IMR-90 (cell line): ENCODE data around the gene GABPB1. TPM values are rescaled to one million over a fixed set of nuclear protein-coding genes. Genes with fewer than 3 reads are reported as not detected.

Experiments used
- ATAC-seq: fragments of 200-7000 bp; cut with Tn5 transposase; 2 replicates; pipeline ENCODE4 v1.9.1; 2020; ENCODE audit warnings: low read depth, mild to moderate bottlenecking, moderate library complexity
- BruUV-seq: library from RNA; stranded (reverse); fragments of 400-500 nt; replicated peaks from 2 replicates; lab custom pipeline; 2021; lab: Mats Ljungman, UMichigan
- CTCF ChIA-PET: fragments of 300-600 bp; formaldehyde crosslinking; extraction: SDS; loops from one replicate; lab custom pipeline; 2021; ENCODE audit warnings: antibody characterized with exemption; lab: Yijun Ruan, JAX
- POLR2A ChIA-PET: fragments of 300-600 bp; sonication (Branson Sonifier 250); formaldehyde crosslinking; loops from one replicate; lab custom pipeline; 2022; ENCODE audit warnings: antibody characterized with exemption; ENCODE audit not compliant: unreplicated experiment; lab: Charles Lee
- DNase-seq: peaks from one replicate; pipeline ENCODE4 v3.0.0; 2013
- H2AFZ ChIP-seq: replicated peaks from 2 replicates; pipeline ENCODE3; 2013; ENCODE audit warnings: low read length, mild to moderate bottlenecking; ENCODE audit not compliant: poor library complexity
- H2AK5ac ChIP-seq: 2 replicates; pipeline ENCODE4 v1.6.1; 2013; ENCODE audit warnings: low read depth, low read length, inconsistent platforms
- H2AK9ac ChIP-seq: replicated peaks from 2 replicates; pipeline ENCODE3; 2013; ENCODE audit warnings: mild to moderate bottlenecking, low read depth, low read length, moderate library complexity; ENCODE audit not compliant: poor library complexity
- H2BK120ac ChIP-seq: 2 replicates; pipeline ENCODE4 v1.6.1; 2013; ENCODE audit warnings: low read depth, low read length, inconsistent platforms
- H2BK15ac ChIP-seq: 3 replicates; pipeline ENCODE4 v1.6.1; 2013; ENCODE audit warnings: low read depth, low read length, inconsistent platforms
- H2BK20ac ChIP-seq: 2 replicates; pipeline ENCODE4 v1.6.1; 2013; ENCODE audit warnings: low read depth, mild to moderate bottlenecking, inconsistent platforms, low read length, moderate library complexity
- H2BK5ac ChIP-seq: 2 replicates; pipeline ENCODE4 v1.6.1; 2013; ENCODE audit warnings: mild to moderate bottlenecking, low read depth, low read length, inconsistent platforms; ENCODE audit not compliant: poor library complexity, severe bottlenecking
- H3K14ac ChIP-seq: replicated peaks from 2 replicates; pipeline ENCODE4 v1.6.1; 2013; ENCODE audit warnings: low read depth, low read length, inconsistent platforms
- H3K18ac ChIP-seq: 2 replicates; pipeline ENCODE4 v1.6.1; 2013; ENCODE audit warnings: low read depth, low read length, control low read depth
- H3K23ac ChIP-seq: 2 replicates; pipeline ENCODE4 v1.6.1; 2013; ENCODE audit warnings: low read depth, low read length, inconsistent platforms
- H3K27ac ChIP-seq: 2 replicates; pipeline ENCODE4 v1.5.1; 2013; ENCODE audit warnings: mild to moderate bottlenecking, control low read depth, low read length; ENCODE audit not compliant: insufficient read depth
- H3K27me3 ChIP-seq: 2 replicates; pipeline ENCODE4 v1.6.1; 2013; ENCODE audit warnings: low read length; ENCODE audit not compliant: control insufficient read depth, insufficient read depth
- H3K36me3 ChIP-seq: 2 replicates; pipeline ENCODE4 v1.6.1; 2013; ENCODE audit warnings: low read length, mixed read lengths; ENCODE audit not compliant: control insufficient read depth, insufficient read depth
- H3K4ac ChIP-seq: 2 replicates; pipeline ENCODE4 v1.6.1; 2013; ENCODE audit warnings: low read depth, low read length, inconsistent platforms
- H3K4me1 ChIP-seq: 2 replicates; pipeline ENCODE4 v1.6.1; 2013; ENCODE audit warnings: low read length, mixed read lengths; ENCODE audit not compliant: control insufficient read depth, insufficient read depth
- H3K4me2 ChIP-seq: 2 replicates; pipeline ENCODE4 v1.6.1; 2013; ENCODE audit warnings: low read depth, mild to moderate bottlenecking, control low read depth, low read length, moderate library complexity
- H3K4me3 ChIP-seq: 2 replicates; pipeline ENCODE4 v1.5.1; 2013; ENCODE audit warnings: low read depth, mild to moderate bottlenecking, control low read depth, low read length, moderate library complexity; ENCODE audit not compliant: insufficient read depth
- H3K56ac ChIP-seq: 2 replicates; pipeline ENCODE4 v1.6.1; 2013; ENCODE audit warnings: low read length, inconsistent platforms; ENCODE audit not compliant: insufficient read depth; ENCODE audit errors: extremely low read depth
- H3K79me1 ChIP-seq, 2 experiments: 2 replicates each; pipeline ENCODE4 v1.6.1; 2013; ENCODE audit warnings: low read length in 2 of 2, inconsistent platforms in 1 of 2, low read depth in 1 of 2
- H3K9ac ChIP-seq: 2 replicates; pipeline ENCODE4 v1.6.1; 2013; ENCODE audit warnings: low read depth, low read length, control low read depth
- H3K9me1 ChIP-seq: 2 replicates; pipeline ENCODE4 v1.6.1; 2013; ENCODE audit warnings: low read length, inconsistent platforms; ENCODE audit not compliant: insufficient read depth
- H3K9me3 ChIP-seq: 2 replicates; pipeline ENCODE4 v1.6.1; 2013; ENCODE audit warnings: low read length; ENCODE audit not compliant: control insufficient read depth, insufficient read depth
- H4K20me1 ChIP-seq: 2 replicates; pipeline ENCODE4 v1.6.1; 2013; ENCODE audit warnings: low read length, inconsistent platforms; ENCODE audit not compliant: insufficient read depth
- H4K5ac ChIP-seq: 2 replicates; pipeline ENCODE4 v1.6.1; 2013; ENCODE audit warnings: mild to moderate bottlenecking, low read depth, low read length, control low read depth
- H4K8ac ChIP-seq, 2 experiments: 2 replicates each; pipeline ENCODE4 v1.6.1; 2013; ENCODE audit warnings: low read depth in 2 of 2, low read length in 2 of 2, control low read depth in 1 of 2, inconsistent platforms in 1 of 2
- H4K91ac ChIP-seq: 2 replicates; pipeline ENCODE4 v1.6.1; 2013; ENCODE audit warnings: low read depth, low read length, inconsistent platforms; ENCODE audit not compliant: insufficient read depth
- BHLHE40 ChIP-seq: fragments of 150-350 bp; IDR thresholded peaks from 2 replicates; pipeline ENCODE4 v1.6.1; 2016; ENCODE audit warnings: mild to moderate bottlenecking, low read depth, low read length
- CEBPB ChIP-seq: IDR thresholded peaks from 2 replicates; pipeline ENCODE4 v1.6.1; 2012; ENCODE audit warnings: low read depth, low read length, improper control_type of control experiment
- CHD1 ChIP-seq: IDR thresholded peaks from 2 replicates; pipeline ENCODE4 v1.6.1; 2012; ENCODE audit warnings: low read depth, low read length, improper control_type of control experiment
- FOS ChIP-seq: fragments of 150-350 bp; IDR thresholded peaks from 2 replicates; pipeline ENCODE4 v1.6.1; 2016; ENCODE audit warnings: low read depth, low read length
- MAFK ChIP-seq: IDR thresholded peaks from 2 replicates; pipeline ENCODE4 v1.6.1; 2012; ENCODE audit warnings: low read depth, low read length, improper control_type of control experiment
- MAZ ChIP-seq: IDR thresholded peaks from 2 replicates; pipeline ENCODE4 v1.6.1; 2012; ENCODE audit warnings: low read depth, mild to moderate bottlenecking, low read length, improper control_type of control experiment, moderate library complexity, borderline replicate concordance
- MXI1 ChIP-seq: IDR thresholded peaks from 2 replicates; pipeline ENCODE4 v1.6.1; 2012; ENCODE audit warnings: low read depth, mild to moderate bottlenecking, low read length, moderate library complexity, borderline replicate concordance
- NFE2L2 ChIP-seq: fragments of 150-350 bp; IDR thresholded peaks from 2 replicates; pipeline ENCODE4 v1.6.1; 2016; ENCODE audit warnings: low read depth, mild to moderate bottlenecking, low read length
- POLR2A ChIP-seq: IDR thresholded peaks from 2 replicates; pipeline ENCODE4 v1.6.1; 2012; ENCODE audit warnings: mild to moderate bottlenecking, low read depth, low read length
- RAD21 ChIP-seq: IDR thresholded peaks from 2 replicates; pipeline ENCODE4 v1.6.1; 2012; ENCODE audit warnings: low read length, improper control_type of control experiment
- RCOR1 ChIP-seq: IDR thresholded peaks from 2 replicates; pipeline ENCODE4 v1.6.1; 2012; ENCODE audit warnings: mild to moderate bottlenecking, low read length, improper control_type of control experiment; ENCODE audit not compliant: insufficient replicate concordance
- RFX5 ChIP-seq: IDR thresholded peaks from 2 replicates; pipeline ENCODE4 v1.8.0; 2012; ENCODE audit warnings: low read depth, mild to moderate bottlenecking, low read length, moderate library complexity
- SMC3 ChIP-seq: fragments of 150-350 bp; IDR thresholded peaks from 2 replicates; pipeline ENCODE4 v1.6.1; 2016; ENCODE audit warnings: low read depth, mild to moderate bottlenecking, antibody characterized with exemption, low read length, moderate library complexity
- WGBS, 2 experiments: methylation state at CpG; one replicate each; pipeline versions ENCODE4 v1.1.5 to v1.1.7; 2013; ENCODE audit warnings: missing lambda C conversion rate in 2 of 2; ENCODE audit not compliant: insufficient read length in 1 of 2; ENCODE audit errors: extremely low coverage in 2 of 2; 5-methylcytosine and 5-hydroxymethylcytosine counted together
- dilution Hi-C: fragments of 300-500 bp; cut with HindIII; formaldehyde crosslinking; loops from one replicate; pipeline ENCODE4 v1.14.3; 2018; ENCODE audit warnings: low sequenced_read_pairs; ENCODE audit not compliant: unreplicated experiment
- in situ Hi-C: fragments of 300-500 bp; cut with MboI; formaldehyde crosslinking; loops from 3 replicates; pipeline ENCODE4 v1.14.3; 2019; ENCODE audit warnings: low sequenced_read_pairs, inconsistent platforms, mixed read lengths
- intact Hi-C: fragments of 100-400 bp; cut with micrococcal nuclease; formaldehyde crosslinking; loops from 2 replicates; pipeline ENCODE4 v1.10.0; 2022
- polyA plus RNA-seq, 3 experiments: library from polyadenylated mRNA; depleted of rRNA; stranded (reverse); fragments of >200 nt; gene quantifications; 2 replicates each; pipeline ENCODE4 v1.2.3, GENCODE V29; 2012; ENCODE audit warnings: low replicate concordance in 1 of 3
- total RNA-seq: library from RNA; depleted of rRNA; stranded (reverse); fragments of >200 nt; gene quantifications from 2 replicates; pipeline ENCODE4 v1.2.3, GENCODE V29; 2012
- TF ChIP-seq, protein P1 (sequence below): conservative IDR thresholded peaks from 2 replicates; pipeline ENCODE4 v1.5.1; 2012; ENCODE audit warnings: mild to moderate bottlenecking, low read depth, low read length, improper control_type of control experiment
- TF ChIP-seq, protein P2 (sequence below): fragments of 150-350 bp; IDR thresholded peaks from 2 replicates; pipeline ENCODE4 v1.6.1; 2017; ENCODE audit warnings: mild to moderate bottlenecking, antibody characterized with exemption, low read length, low read depth
- TF ChIP-seq, protein P3 (sequence below): fragments of 150-350 bp; IDR thresholded peaks from 2 replicates; pipeline ENCODE4 v1.6.1; 2016; ENCODE audit warnings: low read depth, mild to moderate bottlenecking, low read length, moderate library complexity, borderline replicate concordance

Gene GABPB1
- total and polyA plus RNA-seq, 2 of the 4 experiments (the other 2 are of a cell fraction), result 26.3 to 89.3 TPM

DNA sequence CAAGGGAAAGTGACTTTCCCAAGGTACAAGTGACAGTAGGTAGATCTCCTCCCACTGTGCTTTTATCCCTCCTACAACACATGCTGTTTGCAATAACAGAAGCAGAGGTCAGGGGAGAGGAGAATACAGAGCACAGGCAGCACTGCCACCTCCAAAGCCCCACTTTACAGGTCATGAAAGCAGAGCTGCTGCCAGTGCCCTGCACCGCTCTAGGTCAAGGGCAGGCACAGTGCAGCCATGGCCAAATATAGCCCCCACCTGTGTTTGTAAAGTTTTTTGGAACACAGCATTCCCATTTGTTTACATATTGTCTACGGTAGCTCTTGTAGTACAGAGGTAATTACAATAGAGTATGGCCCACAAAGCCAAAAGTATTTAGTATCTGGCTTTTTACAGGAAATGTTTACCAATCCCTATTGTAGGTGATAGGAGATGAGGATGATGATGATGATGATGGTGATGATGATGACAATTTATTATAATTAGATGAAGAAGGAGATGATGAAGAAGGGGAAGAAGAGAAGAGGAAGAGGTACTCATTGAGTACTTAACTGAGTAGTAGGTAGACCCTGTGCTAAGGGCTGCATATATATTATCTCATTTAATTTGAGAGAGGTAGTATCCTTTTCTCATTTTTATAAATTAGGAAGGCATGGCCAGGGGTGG lies 109.9 kb downstream of the GABPB1 start:
- POLR2A ChIA-PET, result no interaction called here
- H2AK5ac ChIP-seq, result no peak overlapping the region
- no peak overlapping the region for H3K14ac ChIP-seq
- H3K4me3 ChIP-seq, result no peak overlapping the region
- no peak overlapping the region for H3K4me2 ChIP-seq
- H4K91ac ChIP-seq, result no peak overlapping the region
- DNase-seq (no peak), ATAC-seq (no peak)
- no peak for TF ChIP-seq MAZ
- TF ChIP-seq, protein P1, sequence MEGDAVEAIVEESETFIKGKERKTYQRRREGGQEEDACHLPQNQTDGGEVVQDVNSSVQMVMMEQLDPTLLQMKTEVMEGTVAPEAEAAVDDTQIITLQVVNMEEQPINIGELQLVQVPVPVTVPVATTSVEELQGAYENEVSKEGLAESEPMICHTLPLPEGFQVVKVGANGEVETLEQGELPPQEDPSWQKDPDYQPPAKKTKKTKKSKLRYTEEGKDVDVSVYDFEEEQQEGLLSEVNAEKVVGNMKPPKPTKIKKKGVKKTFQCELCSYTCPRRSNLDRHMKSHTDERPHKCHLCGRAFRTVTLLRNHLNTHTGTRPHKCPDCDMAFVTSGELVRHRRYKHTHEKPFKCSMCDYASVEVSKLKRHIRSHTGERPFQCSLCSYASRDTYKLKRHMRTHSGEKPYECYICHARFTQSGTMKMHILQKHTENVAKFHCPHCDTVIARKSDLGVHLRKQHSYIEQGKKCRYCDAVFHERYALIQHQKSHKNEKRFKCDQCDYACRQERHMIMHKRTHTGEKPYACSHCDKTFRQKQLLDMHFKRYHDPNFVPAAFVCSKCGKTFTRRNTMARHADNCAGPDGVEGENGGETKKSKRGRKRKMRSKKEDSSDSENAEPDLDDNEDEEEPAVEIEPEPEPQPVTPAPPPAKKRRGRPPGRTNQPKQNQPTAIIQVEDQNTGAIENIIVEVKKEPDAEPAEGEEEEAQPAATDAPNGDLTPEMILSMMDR, result no peak
- TF ChIP-seq RFX5, result no peak
- TF ChIP-seq CEBPB, result no peak
- no peak for TF ChIP-seq FOS
- TF ChIP-seq RAD21, result no peak
- TF ChIP-seq, protein P2, sequence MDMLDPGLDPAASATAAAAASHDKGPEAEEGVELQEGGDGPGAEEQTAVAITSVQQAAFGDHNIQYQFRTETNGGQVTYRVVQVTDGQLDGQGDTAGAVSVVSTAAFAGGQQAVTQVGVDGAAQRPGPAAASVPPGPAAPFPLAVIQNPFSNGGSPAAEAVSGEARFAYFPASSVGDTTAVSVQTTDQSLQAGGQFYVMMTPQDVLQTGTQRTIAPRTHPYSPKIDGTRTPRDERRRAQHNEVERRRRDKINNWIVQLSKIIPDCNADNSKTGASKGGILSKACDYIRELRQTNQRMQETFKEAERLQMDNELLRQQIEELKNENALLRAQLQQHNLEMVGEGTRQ, result no peak
- no peak for TF ChIP-seq POLR2A
- no peak for TF ChIP-seq BHLHE40
- TF ChIP-seq SMC3, result no peak
- no peak for TF ChIP-seq MAFK
- no peak for TF ChIP-seq NFE2L2
- TF ChIP-seq MXI1, result no peak
- TF ChIP-seq, protein P3, sequence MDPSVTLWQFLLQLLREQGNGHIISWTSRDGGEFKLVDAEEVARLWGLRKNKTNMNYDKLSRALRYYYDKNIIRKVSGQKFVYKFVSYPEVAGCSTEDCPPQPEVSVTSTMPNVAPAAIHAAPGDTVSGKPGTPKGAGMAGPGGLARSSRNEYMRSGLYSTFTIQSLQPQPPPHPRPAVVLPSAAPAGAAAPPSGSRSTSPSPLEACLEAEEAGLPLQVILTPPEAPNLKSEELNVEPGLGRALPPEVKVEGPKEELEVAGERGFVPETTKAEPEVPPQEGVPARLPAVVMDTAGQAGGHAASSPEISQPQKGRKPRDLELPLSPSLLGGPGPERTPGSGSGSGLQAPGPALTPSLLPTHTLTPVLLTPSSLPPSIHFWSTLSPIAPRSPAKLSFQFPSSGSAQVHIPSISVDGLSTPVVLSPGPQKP, result no peak
- no peak for TF ChIP-seq RCOR1
- no peak for TF ChIP-seq CHD1
- H2BK20ac ChIP-seq, result no peak overlapping the region
- no peak overlapping the region for H4K8ac ChIP-seq
- no peaks in the 10 kb centered on the region for H3K9me3 ChIP-seq
- no peaks in the 10 kb centered on the region for H3K79me1 ChIP-seq
- H3K23ac ChIP-seq, result no peak overlapping the region
- no peak overlapping the region for H2BK5ac ChIP-seq
- intact Hi-C loops (no loop called here), dilution Hi-C loops (no loop called here), in situ Hi-C loops (no loop called here)
- no peak overlapping the region for H2AK9ac ChIP-seq
- CTCF ChIA-PET, result interaction anchor here (0.6 kb wide), 1 partner anchor 9 kb away, joined by 3 read pairs; no protein-coding TSS in a partner anchor
- no peak overlapping the region for H3K56ac ChIP-seq
- no peak overlapping the region for H3K18ac ChIP-seq
- H3K9ac ChIP-seq, result no peak overlapping the region
- H3K4ac ChIP-seq, result no peak overlapping the region
- BruUV-seq, result no TSS peak
- H3K9me1 ChIP-seq, result 0 out of 2 replicates have a peak, but pooled peaks cover 3% of the 10 kb centered on the region
- no peak overlapping the region for H2BK15ac ChIP-seq
- no peaks in the 10 kb centered on the region for H3K36me3 ChIP-seq
- H2BK120ac ChIP-seq, result no peak overlapping the region
- H3K4me1 ChIP-seq, result peaks cover 2% of the 10 kb centered on the region
- no peak overlapping the region for H3K27ac ChIP-seq
- no peak overlapping the region for H4K5ac ChIP-seq
- no peaks in the 10 kb centered on the region for H4K20me1 ChIP-seq
- no peaks in the 10 kb centered on the region for H3K27me3 ChIP-seq
- no peak overlapping the region for H2AFZ ChIP-seq
- WGBS, 2 experiments, result no CpG with 5 or more reads among the region's 2 CpGs
